DOHH2 (cell line): ENCODE measurements around the gene FRS2.

Experiments used
- H3F3A ChIP-seq: fragments of 200-600 bp; sonication (generic), shearing (Covaris generic); 2 replicates; pipeline ENCODE4 v1.6.0; 2016; ENCODE audit warnings: antibody characterized with exemption, mild to moderate bottlenecking; ENCODE audit not compliant: control insufficient read depth, insufficient read depth
- H3K27ac ChIP-seq: fragments of 200-600 bp; sonication (generic); 2 replicates; pipeline ENCODE4 v1.5.1; 2014; ENCODE audit warnings: low read depth, mild to moderate bottlenecking, low read length, moderate library complexity
- H3K27me3 ChIP-seq: fragments of 200-600 bp; sonication (generic); 2 replicates; pipeline ENCODE4 v1.6.1; 2014; ENCODE audit warnings: mild to moderate bottlenecking, low read length, mixed read lengths; ENCODE audit not compliant: control insufficient read depth
- H3K36me3 ChIP-seq: fragments of 200-600 bp; sonication (generic); 2 replicates; pipeline ENCODE4 v1.6.1; 2014; ENCODE audit warnings: mild to moderate bottlenecking, low read length, moderate library complexity, mixed read lengths; ENCODE audit not compliant: control insufficient read depth
- H3K4me1 ChIP-seq: fragments of 200-600 bp; sonication (generic); 2 replicates; pipeline ENCODE4 v1.6.1; 2014; ENCODE audit warnings: mild to moderate bottlenecking, low read length, mixed read lengths; ENCODE audit not compliant: control insufficient read depth
- H3K4me2 ChIP-seq: fragments of 200-600 bp; sonication (generic); 2 replicates; pipeline ENCODE4 v1.6.0; 2014; ENCODE audit warnings: mild to moderate bottlenecking, low read length, moderate library complexity
- H3K4me3 ChIP-seq: fragments of 200-600 bp; sonication (generic); 2 replicates; pipeline ENCODE4 v1.5.1; 2014; ENCODE audit warnings: mild to moderate bottlenecking, low read length, mixed read lengths
- H3K79me2 ChIP-seq: fragments of 200-600 bp; sonication (generic); 2 replicates; pipeline ENCODE4 v1.6.1; 2014; ENCODE audit warnings: mild to moderate bottlenecking, low read length, mixed read lengths; ENCODE audit not compliant: control insufficient read depth
- H3K9me2 ChIP-seq: fragments of 200-600 bp; sonication (generic); replicated peaks from 2 replicates; pipeline ENCODE4 v1.6.1; 2014; ENCODE audit warnings: mild to moderate bottlenecking, low read length, mixed read lengths; ENCODE audit not compliant: control insufficient read depth
- H3K9me3 ChIP-seq: fragments of 200-600 bp; sonication (generic); 2 replicates; pipeline ENCODE4 v1.6.1; 2014; ENCODE audit warnings: antibody characterized with exemption, low read length, mixed read lengths; ENCODE audit not compliant: control insufficient read depth, insufficient read depth
- H4K20me1 ChIP-seq: fragments of 200-600 bp; sonication (generic); 2 replicates; pipeline ENCODE4 v1.6.0; 2014; ENCODE audit warnings: low read depth, mild to moderate bottlenecking, antibody characterized with exemption, low read length, moderate library complexity; ENCODE audit not compliant: control insufficient read depth, insufficient read depth
- EZH2phosphoT487 ChIP-seq: fragments of 200-600 bp; sonication (generic); IDR thresholded peaks from 2 replicates; pipeline ENCODE4 v1.6.1; 2017; ENCODE audit warnings: borderline replicate concordance, mild to moderate bottlenecking, antibody characterized with exemption, low read length, moderate library complexity, mixed read lengths
- TF ChIP-seq, protein P1 (sequence below): fragments of 200-600 bp; sonication (generic); IDR thresholded peaks from one replicate; pipeline ENCODE4 v1.5.1; 2014; ENCODE audit warnings: antibody characterized with exemption, mild to moderate bottlenecking, low read depth, low read length; ENCODE audit not compliant: poor library complexity, severe bottlenecking

FRS2 gene

DNA sequence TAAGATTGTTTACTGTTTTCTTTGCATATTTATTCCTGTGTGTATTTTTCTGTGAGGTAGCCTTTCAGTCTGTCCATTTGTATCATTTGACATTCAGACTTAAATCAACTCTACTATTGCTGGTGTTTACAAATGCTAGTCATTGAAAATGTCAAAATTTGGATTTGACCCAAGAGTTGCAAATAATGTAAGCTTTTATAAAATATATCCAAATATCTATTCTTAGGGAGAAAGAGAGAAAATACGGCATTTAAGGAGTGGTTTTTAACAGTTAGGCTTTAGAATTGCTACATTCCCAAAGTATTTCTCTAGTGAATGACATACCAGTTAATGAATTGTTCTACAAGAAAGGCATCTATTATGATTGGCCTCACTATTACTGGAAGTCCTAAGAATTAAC is 37.9 kb downstream of the FRS2 start:
- Histone ChIP-seq H3K36me3 (no peaks in the 10 kb centered on the region), H3K79me2 (peaks cover 76% of the 10 kb centered on the region), H4K20me1 (no peaks in the 10 kb centered on the region), H3K9me2 (no peaks in the 10 kb centered on the region), H3K9me3 (no peaks in the 10 kb centered on the region), H3K27me3 (no peaks in the 10 kb centered on the region), H3K4me1 (peaks cover 23% of the 10 kb centered on the region), H3F3A (0 out of 2 replicates have a peak, but pooled peaks cover 3% of the 10 kb centered on the region), H3K4me3 (no peak overlapping the region), H3K27ac (no peak overlapping the region), H3K4me2 (0 out of 2 replicates have a peak overlapping the region, but pooled peaks have one; percentile 10)
- no peak for TF ChIP-seq EZH2phosphoT487
- TF ChIP-seq, protein P1, sequence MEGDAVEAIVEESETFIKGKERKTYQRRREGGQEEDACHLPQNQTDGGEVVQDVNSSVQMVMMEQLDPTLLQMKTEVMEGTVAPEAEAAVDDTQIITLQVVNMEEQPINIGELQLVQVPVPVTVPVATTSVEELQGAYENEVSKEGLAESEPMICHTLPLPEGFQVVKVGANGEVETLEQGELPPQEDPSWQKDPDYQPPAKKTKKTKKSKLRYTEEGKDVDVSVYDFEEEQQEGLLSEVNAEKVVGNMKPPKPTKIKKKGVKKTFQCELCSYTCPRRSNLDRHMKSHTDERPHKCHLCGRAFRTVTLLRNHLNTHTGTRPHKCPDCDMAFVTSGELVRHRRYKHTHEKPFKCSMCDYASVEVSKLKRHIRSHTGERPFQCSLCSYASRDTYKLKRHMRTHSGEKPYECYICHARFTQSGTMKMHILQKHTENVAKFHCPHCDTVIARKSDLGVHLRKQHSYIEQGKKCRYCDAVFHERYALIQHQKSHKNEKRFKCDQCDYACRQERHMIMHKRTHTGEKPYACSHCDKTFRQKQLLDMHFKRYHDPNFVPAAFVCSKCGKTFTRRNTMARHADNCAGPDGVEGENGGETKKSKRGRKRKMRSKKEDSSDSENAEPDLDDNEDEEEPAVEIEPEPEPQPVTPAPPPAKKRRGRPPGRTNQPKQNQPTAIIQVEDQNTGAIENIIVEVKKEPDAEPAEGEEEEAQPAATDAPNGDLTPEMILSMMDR = no peak

DNA sequence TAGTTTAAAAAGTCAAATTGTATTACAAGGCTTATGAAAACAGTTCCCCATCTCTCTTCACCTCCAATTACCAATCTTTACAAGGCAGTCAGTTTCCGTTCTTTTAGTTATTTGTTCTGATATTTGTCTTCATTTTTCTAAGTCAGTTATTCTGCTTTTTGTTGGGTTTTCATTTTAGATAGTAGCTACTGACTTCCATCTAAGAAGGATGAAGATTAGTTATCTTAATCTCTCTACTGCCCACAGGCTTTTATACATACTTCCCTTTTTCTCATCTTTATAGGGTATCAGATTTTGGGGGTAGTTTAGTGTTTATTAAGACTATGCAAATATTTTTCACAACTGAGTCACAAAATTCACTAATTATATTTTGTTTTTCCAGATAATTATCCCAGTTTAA is 38.4 kb downstream of the FRS2 start:
- H3K4me2 ChIP-seq = 0 out of 2 replicates have a peak overlapping the region, but pooled peaks have one; percentile 10
- H4K20me1 ChIP-seq = no peaks in the 10 kb centered on the region
- H3K4me3 ChIP-seq = no peak overlapping the region
- H3K9me2 ChIP-seq = no peaks in the 10 kb centered on the region
- H3K9me3 ChIP-seq = no peaks in the 10 kb centered on the region
- TF ChIP-seq EZH2phosphoT487 = no peak
- TF ChIP-seq, protein P1 = no peak
- H3K27ac ChIP-seq = no peak overlapping the region
- peaks cover 23% of the 10 kb centered on the region for H3K4me1 ChIP-seq
- no peaks in the 10 kb centered on the region for H3K27me3 ChIP-seq
- peaks cover 71% of the 10 kb centered on the region for H3K79me2 ChIP-seq
- H3F3A ChIP-seq = 0 out of 2 replicates have a peak, but pooled peaks cover 3% of the 10 kb centered on the region
- H3K36me3 ChIP-seq = no peaks in the 10 kb centered on the region

DNA sequence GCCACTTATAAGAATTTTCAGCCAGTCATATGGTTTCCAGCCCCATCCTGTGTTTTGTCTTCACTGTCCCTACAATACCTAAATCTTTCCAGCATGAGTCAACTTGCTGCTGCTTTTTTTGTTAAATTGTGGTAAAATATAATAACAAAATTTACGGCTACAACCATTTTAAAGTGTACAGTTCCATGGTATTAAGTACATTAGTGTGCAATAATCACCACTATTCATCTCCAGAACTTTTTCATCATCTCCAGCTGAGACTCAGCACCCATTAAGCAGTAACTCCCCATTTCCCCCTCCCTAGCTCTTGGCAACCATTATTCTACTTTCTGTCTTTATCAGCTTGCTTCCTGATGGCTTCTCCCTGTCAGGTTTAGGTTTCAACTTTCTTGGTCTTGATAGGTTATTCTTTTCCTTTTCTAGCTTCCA is 39.1 kb downstream of the FRS2 start:
- no peak overlapping the region for H3K4me3 ChIP-seq
- no peaks in the 10 kb centered on the region for H3K9me2 ChIP-seq
- H3K27ac ChIP-seq = no peak overlapping the region
- H3K4me2 ChIP-seq = no peak overlapping the region
- no peaks in the 10 kb centered on the region for H3K36me3 ChIP-seq
- no peaks in the 10 kb centered on the region for H3K27me3 ChIP-seq
- no peaks in the 10 kb centered on the region for H4K20me1 ChIP-seq
- peaks cover 70% of the 10 kb centered on the region for H3K79me2 ChIP-seq
- H3K9me3 ChIP-seq = no peaks in the 10 kb centered on the region
- H3F3A ChIP-seq = 0 out of 2 replicates have a peak, but pooled peaks cover 3% of the 10 kb centered on the region
- no peak for TF ChIP-seq EZH2phosphoT487
- TF ChIP-seq, protein P1 = no peak
- peaks cover 23% of the 10 kb centered on the region for H3K4me1 ChIP-seq
